ENCODE measurements around the gene SLC25A15.

Gene SLC25A15

DNA sequence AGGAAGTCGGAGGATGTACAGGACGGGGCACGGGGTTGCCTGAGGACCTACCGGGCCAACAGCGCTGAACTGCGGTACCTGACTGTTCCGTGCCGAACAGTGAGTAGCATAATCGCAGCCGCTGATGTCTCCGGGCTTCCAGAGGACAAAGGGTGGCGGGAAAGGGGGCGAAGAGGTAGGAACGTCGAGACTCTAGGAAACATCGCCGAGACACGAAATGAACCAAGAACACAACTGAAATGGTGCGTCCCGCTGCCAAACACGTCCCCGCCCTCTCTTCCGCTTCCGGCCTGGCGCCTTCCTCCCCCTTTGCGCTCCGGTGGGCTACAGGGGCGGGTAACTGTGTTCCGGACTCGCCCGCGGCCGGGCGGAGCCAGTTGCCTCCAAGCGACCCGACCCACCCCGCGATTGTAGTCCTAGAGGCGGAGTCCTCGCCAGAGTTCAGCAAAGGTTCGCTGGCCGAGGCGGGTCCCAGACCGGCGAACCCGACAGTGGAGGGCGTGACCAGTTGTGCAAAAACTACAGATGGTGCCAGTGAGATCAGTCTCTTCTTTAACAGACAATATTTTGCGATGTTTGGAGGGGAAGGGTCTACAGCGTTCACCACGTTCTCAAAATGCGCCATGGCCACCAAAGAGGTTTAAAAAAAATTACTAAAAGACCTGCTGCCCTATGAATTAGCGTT, 18.3 kb upstream of the SLC25A15 start, which contains the start of gene MRPS31:
Gene MRPS31, minus strand, starts transcription at position 257 of the 685 bp plus-strand sequence. Its CDS starts 54 bp downstream, at position 203.
- ATAC-seq: peak; percentile 100
- no peak for TF ChIP-seq PPARA (CRISPR knock-in tag; IDR thresholded peaks at IDR 0.05; ENCODE audit: borderline replicate concordance)
- no peak for TF ChIP-seq CSDC2 (CRISPR knock-in tag; IDR thresholded peaks at IDR 0.05)
- TF ChIP-seq, protein P1, sequence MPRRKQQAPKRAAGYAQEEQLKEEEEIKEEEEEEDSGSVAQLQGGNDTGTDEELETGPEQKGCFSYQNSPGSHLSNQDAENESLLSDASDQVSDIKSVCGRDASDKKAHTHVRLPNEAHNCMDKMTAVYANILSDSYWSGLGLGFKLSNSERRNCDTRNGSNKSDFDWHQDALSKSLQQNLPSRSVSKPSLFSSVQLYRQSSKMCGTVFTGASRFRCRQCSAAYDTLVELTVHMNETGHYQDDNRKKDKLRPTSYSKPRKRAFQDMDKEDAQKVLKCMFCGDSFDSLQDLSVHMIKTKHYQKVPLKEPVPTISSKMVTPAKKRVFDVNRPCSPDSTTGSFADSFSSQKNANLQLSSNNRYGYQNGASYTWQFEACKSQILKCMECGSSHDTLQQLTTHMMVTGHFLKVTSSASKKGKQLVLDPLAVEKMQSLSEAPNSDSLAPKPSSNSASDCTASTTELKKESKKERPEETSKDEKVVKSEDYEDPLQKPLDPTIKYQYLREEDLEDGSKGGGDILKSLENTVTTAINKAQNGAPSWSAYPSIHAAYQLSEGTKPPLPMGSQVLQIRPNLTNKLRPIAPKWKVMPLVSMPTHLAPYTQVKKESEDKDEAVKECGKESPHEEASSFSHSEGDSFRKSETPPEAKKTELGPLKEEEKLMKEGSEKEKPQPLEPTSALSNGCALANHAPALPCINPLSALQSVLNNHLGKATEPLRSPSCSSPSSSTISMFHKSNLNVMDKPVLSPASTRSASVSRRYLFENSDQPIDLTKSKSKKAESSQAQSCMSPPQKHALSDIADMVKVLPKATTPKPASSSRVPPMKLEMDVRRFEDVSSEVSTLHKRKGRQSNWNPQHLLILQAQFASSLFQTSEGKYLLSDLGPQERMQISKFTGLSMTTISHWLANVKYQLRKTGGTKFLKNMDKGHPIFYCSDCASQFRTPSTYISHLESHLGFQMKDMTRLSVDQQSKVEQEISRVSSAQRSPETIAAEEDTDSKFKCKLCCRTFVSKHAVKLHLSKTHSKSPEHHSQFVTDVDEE (CRISPR knock-in tag; IDR thresholded peaks at IDR 0.05): peak; percentile 71; the same call in 1 of the 2 replicates
- no peak for TF ChIP-seq ESRRG (CRISPR knock-in tag; IDR thresholded peaks at IDR 0.05)
- TF ChIP-seq ISL1 (CRISPR knock-in tag; IDR thresholded peaks at IDR 0.05): no peak
- TF ChIP-seq GLIS3 (CRISPR knock-in tag; IDR thresholded peaks at IDR 0.05): 0 out of 2 replicates have a peak, but pooled peaks have one; percentile 36
- TF ChIP-seq, protein P2, sequence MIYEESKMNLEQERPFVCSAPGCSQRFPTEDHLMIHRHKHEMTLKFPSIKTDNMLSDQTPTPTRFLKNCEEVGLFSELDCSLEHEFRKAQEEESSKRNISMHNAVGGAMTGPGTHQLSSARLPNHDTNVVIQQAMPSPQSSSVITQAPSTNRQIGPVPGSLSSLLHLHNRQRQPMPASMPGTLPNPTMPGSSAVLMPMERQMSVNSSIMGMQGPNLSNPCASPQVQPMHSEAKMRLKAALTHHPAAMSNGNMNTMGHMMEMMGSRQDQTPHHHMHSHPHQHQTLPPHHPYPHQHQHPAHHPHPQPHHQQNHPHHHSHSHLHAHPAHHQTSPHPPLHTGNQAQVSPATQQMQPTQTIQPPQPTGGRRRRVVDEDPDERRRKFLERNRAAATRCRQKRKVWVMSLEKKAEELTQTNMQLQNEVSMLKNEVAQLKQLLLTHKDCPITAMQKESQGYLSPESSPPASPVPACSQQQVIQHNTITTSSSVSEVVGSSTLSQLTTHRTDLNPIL (CRISPR knock-in tag; IDR thresholded peaks at IDR 0.05; ENCODE audit: low read depth): no peak

DNA sequence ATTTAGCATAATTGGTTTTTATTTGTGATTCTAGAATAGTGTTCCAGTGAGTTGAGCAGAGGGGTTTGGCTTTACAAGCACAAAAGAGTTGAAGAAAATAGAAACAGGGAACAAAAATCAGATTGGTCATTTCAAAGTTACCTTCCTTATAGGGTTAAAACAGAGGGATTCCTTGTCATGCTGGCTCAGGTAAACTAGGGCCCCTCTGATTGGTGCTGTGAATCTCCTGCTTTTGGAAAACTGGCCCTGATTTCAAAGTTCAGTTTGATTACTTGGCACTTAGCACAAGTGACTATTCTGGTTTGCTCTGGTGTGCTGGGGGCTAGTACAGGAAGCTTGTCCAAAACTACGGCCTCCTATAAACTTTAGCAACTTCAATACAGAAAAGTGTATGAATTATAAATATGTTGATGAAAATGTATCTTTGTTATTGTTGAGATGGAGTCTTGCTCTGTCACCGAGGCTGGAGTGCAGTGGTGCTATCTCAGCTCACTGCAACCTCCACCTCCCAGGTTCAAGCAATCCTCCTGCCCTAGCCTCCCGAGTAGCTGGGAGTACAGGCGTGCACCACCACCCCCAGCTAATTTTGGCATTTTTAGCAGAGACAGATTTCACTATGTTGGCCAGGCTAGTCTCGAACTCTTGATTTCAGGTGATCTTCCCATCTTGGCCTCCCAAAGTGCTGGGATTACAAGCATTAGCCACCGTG, 16.5 kb upstream of the SLC25A15 start:
- no peak for TF ChIP-seq TOX (CRISPR knock-in tag; IDR thresholded peaks at IDR 0.05; ENCODE audit: borderline replicate concordance)
- ATAC-seq: no peak

DNA sequence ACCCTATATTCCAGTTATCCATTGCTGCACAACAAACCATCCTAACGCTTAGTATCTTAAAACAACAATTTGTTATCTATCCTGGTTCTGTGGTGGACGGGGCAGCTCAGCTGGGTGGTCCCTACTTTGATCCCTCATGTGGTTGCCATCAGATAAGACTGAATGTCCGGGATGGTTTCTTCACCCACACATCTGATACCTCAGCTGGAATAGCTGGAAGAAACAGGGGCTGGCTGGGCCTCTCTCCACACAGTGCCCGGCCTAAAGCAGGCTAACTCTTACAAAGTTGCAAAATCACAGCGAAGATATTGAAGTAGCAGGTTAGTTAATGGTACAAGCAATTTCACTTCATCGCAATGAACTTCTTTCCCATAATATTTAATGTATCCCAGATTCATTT, 14.7 kb upstream of the SLC25A15 start:
- TF ChIP-seq ARNTL (CRISPR knock-in tag; IDR thresholded peaks at IDR 0.05; ENCODE audit: borderline replicate concordance, low read depth) (no peak), ZNF8 (CRISPR knock-in tag; IDR thresholded peaks at IDR 0.05) (no peak), ISL1 (CRISPR knock-in tag; IDR thresholded peaks at IDR 0.05) (no peak), BACH2 (CRISPR knock-in tag; IDR thresholded peaks at IDR 0.05; ENCODE audit: borderline replicate concordance) (no peak), ZC3H10 (CRISPR knock-in tag; IDR thresholded peaks at IDR 0.05) (no peak), TOX (CRISPR knock-in tag; IDR thresholded peaks at IDR 0.05; ENCODE audit: borderline replicate concordance) (no peak), ZFP30 (CRISPR knock-in tag; IDR thresholded peaks at IDR 0.05) (no peak), SNAI2 (CRISPR knock-in tag; IDR thresholded peaks at IDR 0.05) (no peak), PPARA (CRISPR knock-in tag; IDR thresholded peaks at IDR 0.05; ENCODE audit: borderline replicate concordance) (no peak), RARB (CRISPR knock-in tag; IDR thresholded peaks at IDR 0.05) (no peak), ZFP3 (CRISPR knock-in tag; IDR thresholded peaks at IDR 0.05) (no peak), OSR1 (CRISPR knock-in tag; IDR thresholded peaks at IDR 0.05) (no peak), CSDC2 (CRISPR knock-in tag; IDR thresholded peaks at IDR 0.05) (no peak), ZNF70 (CRISPR knock-in tag; IDR thresholded peaks at IDR 0.05) (no peak), ZNF565 (CRISPR knock-in tag; conservative IDR thresholded peaks at IDR 0.05; ENCODE audit: low read depth) (no peak), ESRRG (CRISPR knock-in tag; IDR thresholded peaks at IDR 0.05) (no peak), TCF4 (CRISPR knock-in tag; IDR thresholded peaks at IDR 0.05; ENCODE audit: borderline replicate concordance) (no peak)
- TF ChIP-seq, protein P3, sequence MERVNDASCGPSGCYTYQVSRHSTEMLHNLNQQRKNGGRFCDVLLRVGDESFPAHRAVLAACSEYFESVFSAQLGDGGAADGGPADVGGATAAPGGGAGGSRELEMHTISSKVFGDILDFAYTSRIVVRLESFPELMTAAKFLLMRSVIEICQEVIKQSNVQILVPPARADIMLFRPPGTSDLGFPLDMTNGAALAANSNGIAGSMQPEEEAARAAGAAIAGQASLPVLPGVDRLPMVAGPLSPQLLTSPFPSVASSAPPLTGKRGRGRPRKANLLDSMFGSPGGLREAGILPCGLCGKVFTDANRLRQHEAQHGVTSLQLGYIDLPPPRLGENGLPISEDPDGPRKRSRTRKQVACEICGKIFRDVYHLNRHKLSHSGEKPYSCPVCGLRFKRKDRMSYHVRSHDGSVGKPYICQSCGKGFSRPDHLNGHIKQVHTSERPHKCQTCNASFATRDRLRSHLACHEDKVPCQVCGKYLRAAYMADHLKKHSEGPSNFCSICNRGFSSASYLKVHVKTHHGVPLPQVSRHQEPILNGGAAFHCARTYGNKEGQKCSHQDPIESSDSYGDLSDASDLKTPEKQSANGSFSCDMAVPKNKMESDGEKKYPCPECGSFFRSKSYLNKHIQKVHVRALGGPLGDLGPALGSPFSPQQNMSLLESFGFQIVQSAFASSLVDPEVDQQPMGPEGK (CRISPR knock-in tag; IDR thresholded peaks at IDR 0.05; ENCODE audit: borderline replicate concordance): no peak
- TF ChIP-seq, protein P2 (CRISPR knock-in tag; IDR thresholded peaks at IDR 0.05; ENCODE audit: low read depth): no peak
- TF ChIP-seq, protein P4, sequence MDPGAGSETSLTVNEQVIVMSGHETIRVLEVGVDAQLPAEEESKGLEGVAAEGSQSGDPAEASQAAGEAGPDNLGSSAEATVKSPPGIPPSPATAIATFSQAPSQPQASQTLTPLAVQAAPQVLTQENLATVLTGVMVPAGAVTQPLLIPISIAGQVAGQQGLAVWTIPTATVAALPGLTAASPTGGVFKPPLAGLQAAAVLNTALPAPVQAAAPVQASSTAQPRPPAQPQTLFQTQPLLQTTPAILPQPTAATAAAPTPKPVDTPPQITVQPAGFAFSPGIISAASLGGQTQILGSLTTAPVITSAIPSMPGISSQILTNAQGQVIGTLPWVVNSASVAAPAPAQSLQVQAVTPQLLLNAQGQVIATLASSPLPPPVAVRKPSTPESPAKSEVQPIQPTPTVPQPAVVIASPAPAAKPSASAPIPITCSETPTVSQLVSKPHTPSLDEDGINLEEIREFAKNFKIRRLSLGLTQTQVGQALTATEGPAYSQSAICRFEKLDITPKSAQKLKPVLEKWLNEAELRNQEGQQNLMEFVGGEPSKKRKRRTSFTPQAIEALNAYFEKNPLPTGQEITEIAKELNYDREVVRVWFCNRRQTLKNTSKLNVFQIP (CRISPR knock-in tag; IDR thresholded peaks at IDR 0.05; ENCODE audit: borderline replicate concordance, low read depth): no peak
- no peak for ATAC-seq

Data from SK-N-SH treated with all-trans-retinoic acid at 6 μM for 48 hours (cell line).